SKM-1 (cell line): ENCODE data around the gene NSDHL.

ENCODE experiments used
- DNase-seq: peaks from one replicate; lab custom pipeline; 2025; ENCODE audit not compliant: unreplicated experiment; lab: John Stamatoyannopoulos, UW

NSDHL gene

DNA sequence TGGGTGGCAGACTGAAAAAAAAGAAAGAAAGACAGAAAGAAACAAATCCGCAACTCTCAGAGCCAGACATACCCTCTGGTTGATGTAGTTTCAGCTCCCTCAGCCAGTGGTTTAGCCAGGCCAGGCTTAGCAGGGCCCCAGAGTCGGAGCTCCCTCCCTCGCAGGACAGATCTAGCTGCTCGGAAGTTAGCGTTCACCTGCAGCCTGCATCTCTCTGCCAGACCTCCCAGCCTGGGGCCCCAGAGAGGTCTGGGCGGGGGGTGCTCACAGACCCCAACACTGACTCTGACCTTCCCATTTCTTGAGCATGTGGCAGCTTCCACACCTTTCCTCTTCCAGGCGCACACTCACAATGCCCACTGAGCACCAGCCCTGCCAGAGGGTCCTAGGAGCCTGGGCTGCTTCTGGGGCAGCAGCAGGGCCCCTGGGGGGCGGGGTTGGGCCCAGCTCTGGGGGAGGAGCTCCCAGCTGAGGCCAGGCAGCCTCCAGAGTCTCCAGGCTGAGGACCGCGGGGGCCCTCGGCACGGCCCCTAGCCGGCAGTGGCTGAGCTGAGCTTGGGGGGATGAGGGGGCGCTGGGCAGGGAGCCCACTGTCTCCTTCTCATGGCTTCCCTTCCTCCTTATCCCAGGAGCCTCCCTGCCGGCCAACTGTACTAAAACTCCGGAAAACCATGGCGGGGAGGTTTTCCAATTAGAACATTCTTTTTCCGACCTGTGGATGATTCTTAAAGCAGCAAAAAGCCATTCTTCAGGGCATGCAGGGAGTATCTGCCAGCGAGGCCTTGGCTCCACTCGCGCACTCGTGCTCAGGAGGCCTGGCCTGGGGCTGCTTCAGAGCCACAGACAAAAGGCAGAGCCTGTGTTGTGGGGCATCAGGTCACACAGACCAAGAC is 62.4 kb downstream of the NSDHL start:
- DNase-seq, result no peak

DNA sequence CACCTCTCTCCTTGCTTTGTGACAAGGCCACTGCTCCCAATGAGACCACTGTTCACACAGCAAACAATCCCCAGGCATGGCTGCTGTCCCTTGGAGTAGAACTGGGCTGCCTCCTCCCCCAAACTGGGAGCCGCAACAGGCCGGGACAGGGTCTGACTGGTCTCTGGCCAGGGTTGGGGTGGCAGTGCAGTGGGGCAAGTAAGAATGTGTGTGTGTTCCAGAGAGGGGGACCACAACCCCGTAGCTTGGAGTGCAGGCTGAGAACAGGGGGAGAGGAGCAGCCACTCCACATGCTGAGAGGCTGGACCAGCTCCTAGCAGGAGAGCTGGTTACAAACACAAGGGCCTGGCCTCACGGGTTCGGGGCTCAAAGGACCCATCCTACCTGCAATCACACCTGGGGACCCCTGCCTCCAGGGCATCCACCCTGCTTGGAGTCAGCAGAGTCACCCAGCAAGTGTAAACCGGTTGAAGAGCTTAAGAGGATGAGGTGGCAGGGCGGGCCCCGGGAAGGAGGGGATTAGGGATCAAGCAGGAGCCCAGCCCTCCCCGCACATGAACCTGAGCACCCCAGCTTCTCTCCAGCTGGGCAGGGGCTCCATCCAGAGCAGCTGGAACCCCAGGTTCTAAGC is 63.2 kb downstream of the NSDHL start:
- DNase-seq, result no peak

DNA sequence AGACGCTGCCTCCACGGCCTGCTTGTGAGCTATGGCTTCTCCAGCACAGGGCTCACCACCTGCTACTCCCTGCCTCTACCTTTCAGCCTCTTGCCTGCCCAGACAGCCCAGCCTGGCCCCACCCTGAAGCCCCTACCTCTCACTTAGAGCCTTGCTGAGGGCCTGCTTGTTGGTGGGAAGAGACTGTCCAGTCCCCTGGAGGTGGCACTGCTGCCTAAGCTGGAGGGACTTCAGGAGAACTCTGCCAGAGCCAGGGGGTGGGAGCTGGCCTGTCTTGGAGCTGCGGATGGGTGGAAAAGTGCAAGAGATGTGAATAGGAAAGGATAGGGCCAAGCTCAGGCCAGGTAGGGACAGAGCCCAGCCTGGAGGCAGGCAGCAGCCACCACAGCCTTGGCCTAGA is 64.3 kb downstream of the NSDHL start:
- no peak for DNase-seq

DNA sequence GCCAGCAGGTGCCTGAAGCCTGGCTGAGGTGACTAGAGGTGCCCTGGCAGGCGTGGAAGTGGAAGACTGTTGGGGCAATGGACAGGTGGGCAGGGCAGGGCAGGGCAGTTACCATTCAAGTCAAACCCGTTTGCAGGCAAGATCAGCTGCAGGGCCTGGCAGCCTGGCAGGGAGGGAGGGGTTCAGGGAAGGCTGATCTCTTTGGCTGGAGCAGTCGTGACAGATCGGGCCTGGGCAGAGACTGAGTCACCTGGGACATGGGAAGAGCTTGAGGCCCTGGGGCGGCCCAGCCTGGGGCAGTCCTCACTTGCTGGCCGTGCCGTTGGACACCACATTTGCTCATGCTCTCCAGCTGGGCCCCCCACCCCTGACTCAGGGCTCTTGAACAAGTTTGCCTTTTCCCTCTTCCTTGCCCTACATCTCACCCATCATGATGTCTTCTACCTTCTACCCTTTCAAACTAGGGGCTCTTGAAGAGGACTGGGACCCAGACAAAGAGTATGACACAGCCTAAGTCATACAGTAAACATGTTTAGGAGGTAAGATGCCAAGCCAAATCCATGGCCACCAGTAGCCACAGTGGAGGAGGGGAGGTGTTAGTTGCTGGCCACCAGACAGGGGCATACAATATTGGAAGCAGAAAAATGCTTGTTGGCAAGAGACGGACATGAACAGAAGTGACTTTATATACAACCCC is 65.0 kb downstream of the NSDHL start:
- DNase-seq, result no peak

DNA sequence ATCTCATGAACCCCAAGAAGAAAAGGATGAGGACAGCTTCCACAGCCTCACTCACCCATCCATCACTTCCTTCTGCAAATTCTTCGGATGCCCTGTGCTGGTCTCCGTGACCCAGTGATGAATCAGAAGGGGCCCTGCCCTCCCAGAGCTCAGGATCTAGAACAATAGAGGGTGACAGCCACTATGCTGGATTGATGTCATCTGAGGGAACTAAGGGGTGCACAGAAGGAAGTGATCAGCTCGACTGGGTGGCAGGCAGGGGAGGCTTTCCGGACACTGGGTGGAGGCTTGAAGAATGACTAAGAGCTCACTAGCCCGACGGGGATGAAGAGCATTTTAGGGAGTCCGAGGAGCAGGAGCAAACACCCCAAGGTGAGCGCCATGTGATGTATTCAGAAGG is 65.6 kb downstream of the NSDHL start:
- no peak for DNase-seq

DNA sequence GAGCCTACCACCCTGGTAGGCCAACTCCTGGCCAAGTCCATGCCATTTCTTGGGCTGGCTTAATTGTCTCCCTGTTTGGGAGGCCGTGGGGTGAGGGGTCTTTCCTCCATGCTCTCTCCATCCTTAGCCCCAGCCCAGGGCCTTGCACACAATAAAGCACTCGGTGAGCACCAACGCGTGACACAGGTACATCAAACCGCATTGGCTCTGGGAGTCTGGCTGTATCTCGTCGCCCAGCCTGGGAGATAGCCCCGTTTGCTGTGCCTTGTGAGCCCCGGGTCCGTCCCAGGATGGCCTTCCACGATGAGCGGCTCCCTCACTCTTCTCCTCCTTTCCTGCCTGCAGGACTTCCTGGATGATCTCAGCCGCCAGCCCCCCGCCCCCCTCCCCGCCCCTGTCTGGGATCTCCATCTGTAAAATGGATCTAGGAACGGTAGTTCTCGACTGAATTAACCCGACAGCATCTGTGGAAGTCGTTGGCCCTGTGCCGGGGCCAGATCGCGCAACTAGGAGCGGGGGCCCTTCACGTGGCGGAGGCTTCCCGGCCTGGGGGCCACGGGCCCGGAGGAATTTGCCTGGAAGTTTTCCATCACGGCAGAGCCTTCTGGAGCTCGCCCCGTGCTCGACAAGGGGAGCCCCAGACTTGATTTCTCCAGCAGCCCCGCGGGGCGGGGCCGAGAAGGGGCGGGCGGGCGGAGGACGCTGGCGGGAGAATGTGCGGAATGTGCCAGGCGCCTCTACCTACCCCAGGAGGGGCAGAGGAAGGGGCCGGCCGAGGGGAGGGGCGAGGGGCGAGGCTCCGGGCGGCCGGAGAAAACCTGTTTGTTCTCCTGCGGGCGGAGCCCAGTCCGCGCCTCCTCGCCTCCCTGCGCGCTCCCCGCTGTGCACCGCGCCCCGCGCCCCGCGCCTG is 66.6 kb downstream of the NSDHL start, which contains the start of gene ZNF185:
ZNF185 (plus strand) TSS at position 846 of the 910 bp plus-strand sequence. CDS start 16,423 bp downstream, outside the sequence.
- DNase-seq, result no peak

DNA sequence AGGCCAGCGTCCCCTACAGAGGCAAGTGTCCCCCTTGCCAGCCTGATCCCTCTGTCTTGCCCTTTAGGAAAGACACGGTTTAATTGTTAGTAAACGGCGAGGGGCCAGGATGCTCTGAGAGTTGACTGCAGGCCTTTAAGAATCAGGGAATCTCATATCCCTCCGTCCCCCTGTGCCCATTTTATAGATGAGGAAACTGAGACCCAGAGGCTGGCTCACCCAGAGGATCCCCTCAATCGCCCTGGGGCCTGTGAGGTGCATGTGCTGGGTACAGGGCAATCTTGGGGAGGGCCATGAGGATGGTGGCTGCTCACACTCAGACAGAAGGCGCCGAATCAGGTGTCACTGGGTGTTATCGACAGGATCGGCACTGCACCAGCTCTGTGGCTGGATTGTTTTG is 67.6 kb downstream of the NSDHL start:
- DNase-seq, result no peak

DNA sequence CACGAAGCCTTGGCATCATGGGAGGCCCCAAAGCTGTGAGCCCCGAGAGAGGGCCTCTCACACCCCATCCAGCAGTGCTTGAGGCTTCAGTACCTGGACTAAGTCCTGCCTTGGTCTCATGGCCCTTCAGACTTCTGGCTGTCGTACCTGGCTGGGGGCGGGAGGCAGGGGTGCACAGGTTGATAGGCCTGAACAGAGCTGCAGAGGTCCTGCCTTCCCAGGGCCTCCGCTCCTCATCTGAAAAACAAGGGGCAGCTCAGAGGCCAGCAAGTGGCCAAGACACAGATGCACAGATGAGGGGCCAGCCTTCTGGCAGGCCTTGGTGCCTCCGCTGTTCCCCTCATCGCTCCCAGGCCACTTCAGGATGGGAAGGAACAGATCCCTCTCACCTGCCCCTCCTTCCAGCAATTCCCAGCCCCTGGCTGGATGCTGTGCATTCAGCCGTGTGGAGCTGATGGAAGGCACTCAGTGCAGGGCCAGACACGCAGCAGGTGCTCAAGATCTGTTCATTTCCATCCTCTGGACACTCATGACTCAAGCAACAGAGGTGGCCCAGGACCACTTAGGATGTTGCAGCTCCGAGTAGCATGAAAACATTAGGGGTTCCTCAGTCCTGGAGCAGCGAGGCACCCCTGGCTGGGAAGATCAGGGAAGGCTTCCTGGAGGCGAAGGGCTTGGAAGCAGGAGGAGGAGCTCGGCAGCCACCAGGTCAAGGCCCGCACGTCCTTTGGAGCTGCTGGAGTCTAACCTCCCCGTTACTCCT is 68.4 kb downstream of the NSDHL start:
- no peak for DNase-seq

DNA sequence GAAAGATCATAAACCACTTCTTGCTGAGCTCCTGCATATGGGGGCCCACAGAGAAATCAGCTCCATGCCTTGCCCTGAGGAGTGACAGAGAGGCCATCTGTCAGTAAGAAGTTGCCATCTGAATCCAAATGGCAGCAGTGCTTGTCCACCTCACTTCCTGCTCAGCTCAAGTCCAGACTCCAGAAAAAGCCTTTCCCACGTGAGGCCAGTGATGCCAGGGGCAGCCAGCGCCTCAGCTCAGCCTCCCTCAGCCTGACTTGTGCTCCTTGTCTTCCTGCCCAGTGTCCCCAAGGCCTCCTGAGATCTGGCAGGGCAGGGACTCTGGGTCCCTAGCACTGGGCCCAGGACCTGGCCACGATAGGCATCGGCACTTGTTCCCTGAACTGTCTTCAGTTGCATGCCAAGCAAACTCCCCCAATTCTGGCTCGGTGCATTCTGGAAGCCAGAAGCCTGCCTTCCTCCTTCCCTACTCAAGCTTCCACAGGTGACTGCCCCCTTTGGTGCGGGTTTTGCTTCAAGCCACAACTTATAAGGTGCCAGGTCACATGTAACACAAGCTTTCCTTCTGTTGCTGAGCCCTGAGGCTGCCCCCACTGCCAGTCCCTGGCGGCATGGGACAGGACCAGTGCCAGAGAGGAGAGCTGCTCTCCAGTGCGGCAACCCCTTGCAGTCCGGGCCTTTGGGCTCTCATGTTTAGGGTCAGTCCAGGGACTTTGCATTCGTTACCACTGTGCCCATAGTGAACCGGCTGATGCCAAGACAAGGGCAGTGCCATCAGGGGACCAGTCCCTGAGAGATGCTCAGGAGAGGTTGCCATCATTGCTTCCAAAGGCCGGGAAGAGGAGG is 69.2 kb downstream of the NSDHL start:
- no peak for DNase-seq

DNA sequence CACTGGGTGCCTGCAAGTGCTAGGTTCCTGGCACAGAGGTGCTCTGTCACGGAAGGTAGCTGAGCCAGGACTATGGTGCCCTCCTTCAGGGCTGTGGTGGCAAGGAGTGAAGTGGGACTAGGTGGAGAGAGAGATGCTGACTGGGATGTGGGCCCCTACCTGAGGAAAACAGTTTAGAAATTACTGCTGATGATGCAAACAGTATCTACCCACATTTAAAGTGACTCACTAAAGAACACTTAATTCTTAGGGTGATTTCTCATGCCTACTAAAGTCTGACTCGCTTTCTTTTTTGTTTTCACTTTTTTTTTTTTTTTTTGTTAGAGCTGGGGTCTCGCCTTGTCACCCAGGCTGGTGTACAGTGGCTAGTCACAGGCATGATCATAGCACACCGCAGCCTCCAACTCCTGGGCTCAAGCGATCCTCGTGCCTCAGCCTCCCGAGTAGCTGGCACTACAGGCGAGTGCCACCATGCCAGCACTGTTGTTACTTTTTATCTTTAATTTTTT is 70.1 kb downstream of the NSDHL start:
- no peak for DNase-seq

DNA sequence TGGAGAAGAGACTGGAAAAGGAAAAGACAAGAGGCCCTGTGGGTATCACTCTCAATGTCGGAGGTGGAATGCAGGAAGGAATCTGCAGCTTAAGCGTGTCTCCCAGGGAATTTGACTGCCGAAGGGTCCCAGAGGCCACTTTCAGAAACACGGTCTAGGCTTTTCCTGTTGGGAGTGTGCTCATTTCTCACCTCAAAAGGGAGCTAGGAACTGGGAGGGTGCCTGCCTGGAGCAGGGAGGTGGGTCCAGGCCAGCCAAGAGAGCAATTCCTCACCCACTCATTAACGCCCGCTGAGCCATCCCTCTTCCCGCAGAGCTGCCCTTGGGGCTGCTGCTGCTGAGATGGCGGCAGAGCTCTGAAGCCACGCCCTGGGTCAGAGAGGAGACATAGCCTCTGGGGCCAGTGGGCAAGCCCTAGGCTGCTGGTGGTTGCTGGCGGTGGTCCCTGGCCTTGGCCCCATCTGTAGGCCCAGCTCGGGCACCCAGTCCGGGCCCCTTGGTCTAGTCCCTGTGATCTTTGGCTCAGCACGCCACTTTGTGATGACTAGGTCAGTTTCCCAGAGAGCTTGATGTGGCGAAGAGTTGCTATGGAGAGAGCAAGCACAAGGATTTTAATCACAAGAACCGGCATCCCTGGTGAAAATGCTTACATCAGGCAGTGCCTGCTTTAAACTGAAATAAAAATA is 71.1 kb downstream of the NSDHL start:
- no peak for DNase-seq

DNA sequence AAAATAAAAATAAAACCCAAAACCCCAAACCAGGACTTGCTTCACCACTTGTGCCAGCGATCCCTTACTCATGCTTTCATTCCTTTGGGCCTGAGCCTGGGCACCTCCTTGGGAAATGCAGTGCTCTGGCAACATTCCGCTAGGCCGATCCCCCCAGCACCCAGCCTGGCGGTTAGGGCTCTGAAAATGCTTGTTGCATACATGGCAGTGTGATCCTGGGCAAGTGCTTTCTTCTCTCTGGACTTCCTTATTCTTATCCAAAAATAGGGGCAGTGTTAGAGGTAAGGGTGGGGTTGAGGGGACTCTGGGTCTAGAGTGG is 71.6 kb downstream of the NSDHL start:
- DNase-seq, result no peak

DNA sequence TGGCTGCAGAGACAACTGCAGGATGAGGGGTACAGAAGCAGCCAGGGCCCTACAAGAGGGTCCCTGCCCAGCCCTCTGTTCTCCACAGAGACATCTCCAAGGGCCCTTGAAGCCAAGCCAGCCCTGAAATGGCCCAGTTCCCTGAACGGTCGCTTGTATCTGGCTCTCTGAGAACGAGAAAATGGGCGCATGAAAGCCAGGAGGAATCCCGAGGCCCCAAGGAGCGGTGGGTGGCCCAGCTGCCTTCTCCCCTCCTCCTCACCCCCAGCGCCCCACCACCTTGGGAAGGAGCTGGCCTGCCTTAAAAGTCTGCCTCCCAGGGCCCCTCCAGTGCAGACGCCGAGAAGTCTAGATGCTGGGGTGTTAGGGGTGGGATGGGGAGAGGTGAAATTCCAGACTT is 72.7 kb downstream of the NSDHL start:
- DNase-seq, result no peak

DNA sequence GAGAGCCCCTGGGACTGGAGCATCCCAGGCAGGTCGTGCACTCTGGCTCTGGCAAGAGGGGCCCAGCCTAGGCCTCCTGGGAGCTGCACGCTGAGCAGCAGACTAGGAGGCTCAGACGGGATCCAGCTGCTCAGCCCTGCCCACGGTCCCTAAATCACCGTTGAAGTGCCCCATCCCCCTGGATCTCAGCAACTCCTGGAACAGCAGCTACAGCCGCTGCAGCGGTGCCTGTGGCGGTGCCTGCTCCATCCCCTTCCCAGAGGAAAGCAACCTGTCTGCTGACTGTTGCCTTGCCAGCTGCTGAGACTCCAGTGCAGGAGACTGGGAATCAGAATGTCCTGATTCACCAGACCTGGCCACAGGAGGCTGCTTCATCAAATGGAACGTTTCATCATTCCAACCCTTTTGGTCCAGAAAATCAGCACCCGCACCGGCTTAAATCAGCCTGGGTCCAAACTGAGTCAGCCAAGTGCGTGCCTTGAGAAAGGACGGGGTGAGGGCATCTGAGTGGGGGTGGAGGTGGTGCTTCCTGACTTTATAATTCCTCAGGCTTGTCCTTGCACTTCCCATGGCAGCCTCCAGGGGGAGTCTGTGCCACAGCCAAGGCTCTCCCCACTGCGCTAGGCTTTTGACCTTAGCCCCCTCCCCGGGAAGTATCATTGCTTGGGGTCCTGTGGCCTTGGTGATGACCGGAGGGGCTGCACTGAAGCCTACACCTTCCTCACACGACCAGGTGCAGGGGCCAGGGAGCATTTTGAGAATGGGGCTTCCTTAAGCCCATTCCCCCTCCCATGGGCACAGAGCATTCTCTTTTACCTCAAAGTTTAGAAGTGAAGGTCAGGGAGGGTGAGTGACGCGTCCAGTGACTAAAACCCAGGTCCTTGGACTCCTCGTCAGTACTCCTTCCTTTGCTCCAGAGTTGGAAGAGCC is 73.6 kb downstream of the NSDHL start:
- no peak for DNase-seq

DNA sequence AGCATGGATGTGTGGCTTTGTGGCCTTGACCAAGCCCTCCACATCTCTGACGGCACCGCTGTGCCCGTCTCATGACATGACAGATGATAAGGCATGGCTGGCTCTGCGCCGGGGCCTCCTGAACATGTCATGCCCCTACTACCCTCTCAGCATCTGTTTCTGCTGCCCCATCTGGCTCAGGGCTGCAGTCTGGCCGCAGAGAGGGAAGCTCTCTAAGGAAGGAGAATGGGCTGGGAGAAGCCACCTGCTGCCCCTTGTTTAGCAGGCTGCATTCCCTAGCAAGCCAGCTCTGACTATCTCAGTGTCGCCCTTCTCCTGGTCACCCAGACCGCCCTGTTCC is 74.2 kb downstream of the NSDHL start:
- DNase-seq, result no peak

DNA sequence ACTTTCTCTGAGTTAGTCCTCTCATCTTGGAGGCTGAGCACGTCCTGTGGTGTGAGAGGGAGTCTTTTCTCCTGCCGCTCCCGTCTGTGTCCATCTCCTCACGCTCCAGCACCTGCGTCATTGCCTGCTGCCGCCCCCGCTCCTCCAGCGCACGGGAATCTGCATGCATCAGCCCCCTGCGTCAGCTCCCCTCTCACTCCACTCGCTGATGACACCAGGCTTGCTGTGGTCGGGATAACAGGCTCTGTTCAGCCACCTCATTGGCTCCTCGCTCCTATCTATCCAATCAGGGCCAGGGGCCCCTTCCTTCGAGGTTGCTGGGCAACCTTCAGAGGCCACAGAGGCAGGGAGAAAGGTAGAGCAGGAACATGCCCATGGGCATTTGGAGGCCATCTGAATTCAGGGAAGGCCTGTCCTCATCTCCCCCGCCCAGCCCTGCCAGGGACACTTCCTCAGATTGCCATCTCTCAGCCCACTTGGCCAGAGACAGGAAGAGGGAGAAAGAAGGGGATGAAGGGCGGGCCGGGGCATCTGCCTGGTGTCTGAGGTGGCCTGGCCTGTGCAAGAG is 76.3 kb downstream of the NSDHL start:
- no peak for DNase-seq

DNA sequence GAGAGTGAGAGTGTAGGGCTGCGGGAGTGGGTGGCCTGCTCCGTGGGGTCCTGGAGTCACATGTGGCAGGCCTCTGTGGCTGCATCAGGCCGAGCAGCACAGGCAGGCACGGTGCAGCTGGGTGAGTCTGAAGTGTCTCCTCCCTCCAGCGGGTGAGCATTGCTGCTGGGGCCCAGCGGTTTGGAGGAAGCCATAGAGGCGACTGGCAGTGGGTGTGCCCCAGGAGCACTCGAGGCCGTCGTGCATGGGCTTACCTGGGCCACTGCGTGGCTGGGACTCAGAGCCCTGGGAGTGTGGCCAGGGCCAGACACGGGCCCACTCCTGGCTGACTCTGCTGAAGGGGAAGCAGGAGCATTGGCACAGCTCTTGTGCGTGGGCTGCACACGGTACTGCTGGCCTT is 77.6 kb downstream of the NSDHL start:
- DNase-seq, result no peak
